ENCODE results near the gene SLC12A2. TPM values are rescaled to one million over a fixed set of nuclear protein-coding genes. Genes with fewer than 3 reads are reported as not detected.

Gene SLC12A2
- total RNA-seq, 1 donor from 2014 or later: 29.2 TPM

DNA sequence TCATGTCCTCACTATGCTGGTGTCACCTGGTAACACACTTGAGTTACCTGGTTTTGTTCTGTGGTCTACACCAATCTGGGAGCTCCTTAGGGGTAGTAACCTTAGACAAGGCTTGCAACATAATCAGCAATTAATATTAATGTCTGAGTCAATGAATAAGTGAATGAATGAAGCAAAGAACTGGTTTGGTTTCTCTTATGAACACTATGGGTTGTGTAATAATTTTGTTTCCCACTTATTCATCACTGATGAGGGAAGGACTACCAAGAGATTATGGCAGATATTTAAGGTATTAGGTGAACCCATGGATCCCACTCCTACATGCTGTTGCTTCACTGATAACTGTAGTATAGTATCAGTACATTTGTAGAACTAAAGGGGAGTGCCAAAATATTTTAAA is 116.0 kb downstream of the SLC12A2 start:
- Mint-ChIP-seq H3K4me1 (ENCODE audit: low read depth, unreplicated experiment) (no peaks in the 10 kb centered on the region), H3K9me3 (ENCODE audit: unreplicated experiment) (peaks cover 1% of the 10 kb centered on the region), H3K27ac (ENCODE audit: unreplicated experiment) (no peak overlapping the region), H3K36me3 (ENCODE audit: unreplicated experiment) (no peaks in the 10 kb centered on the region), H3K27me3 (ENCODE audit: unreplicated experiment) (no peaks in the 10 kb centered on the region), H3K4me3 (ENCODE audit: unreplicated experiment) (no peak overlapping the region)
- no peak for DNase-seq
- TF ChIP-seq, protein P1, sequence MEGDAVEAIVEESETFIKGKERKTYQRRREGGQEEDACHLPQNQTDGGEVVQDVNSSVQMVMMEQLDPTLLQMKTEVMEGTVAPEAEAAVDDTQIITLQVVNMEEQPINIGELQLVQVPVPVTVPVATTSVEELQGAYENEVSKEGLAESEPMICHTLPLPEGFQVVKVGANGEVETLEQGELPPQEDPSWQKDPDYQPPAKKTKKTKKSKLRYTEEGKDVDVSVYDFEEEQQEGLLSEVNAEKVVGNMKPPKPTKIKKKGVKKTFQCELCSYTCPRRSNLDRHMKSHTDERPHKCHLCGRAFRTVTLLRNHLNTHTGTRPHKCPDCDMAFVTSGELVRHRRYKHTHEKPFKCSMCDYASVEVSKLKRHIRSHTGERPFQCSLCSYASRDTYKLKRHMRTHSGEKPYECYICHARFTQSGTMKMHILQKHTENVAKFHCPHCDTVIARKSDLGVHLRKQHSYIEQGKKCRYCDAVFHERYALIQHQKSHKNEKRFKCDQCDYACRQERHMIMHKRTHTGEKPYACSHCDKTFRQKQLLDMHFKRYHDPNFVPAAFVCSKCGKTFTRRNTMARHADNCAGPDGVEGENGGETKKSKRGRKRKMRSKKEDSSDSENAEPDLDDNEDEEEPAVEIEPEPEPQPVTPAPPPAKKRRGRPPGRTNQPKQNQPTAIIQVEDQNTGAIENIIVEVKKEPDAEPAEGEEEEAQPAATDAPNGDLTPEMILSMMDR (IDR thresholded peaks at IDR 0.05; ENCODE audit: partially characterized antibody, unreplicated experiment): no peak

DNA sequence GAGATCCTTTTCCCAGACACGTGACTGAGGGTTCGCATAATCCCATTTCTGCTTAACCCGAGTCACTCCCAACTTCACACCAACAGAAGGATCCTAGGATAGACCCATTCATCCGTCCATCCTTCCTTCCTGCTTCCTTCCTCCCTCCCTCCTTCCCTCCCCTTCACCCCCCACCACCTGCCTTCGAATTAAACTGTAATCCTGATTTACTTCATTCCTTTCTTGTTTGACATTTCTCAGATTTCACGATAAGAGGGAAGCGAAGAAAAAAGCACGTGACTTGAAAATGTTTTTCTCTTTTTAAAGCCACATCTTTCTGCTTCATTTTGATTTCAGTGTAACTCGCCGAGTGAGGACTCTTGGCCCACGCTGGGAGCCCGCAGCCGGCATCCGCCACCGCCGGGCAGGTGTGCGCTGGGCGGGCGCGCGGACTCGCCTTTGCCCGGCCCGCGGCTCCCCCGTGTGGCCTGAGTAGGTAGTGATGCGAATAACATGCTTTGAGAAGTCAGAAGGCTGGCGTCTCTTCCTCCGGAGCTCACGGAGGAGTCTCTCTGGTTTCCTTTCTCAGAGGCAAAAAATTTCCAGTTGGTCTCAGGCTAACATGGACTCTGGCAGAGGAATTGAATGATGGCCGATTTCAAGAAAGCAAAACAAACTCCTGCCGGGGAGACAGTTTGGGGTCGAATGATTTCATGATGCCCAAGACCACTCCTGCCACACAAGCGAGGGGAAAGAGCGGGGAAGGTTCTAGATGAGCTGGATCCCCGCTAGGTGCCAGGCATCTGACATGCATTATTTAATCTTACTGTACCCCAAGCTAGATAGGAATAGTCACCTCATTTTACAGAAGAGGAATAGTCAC is 117.7 kb downstream of the SLC12A2 start:
- no peaks in the 10 kb centered on the region for H3K36me3 Mint-ChIP-seq (ENCODE audit: unreplicated experiment)
- H3K9me3 Mint-ChIP-seq (ENCODE audit: unreplicated experiment): peaks cover 1% of the 10 kb centered on the region
- H3K27me3 Mint-ChIP-seq (ENCODE audit: unreplicated experiment): no peaks in the 10 kb centered on the region
- peak overlapping the region; percentile 51 for H3K4me3 Mint-ChIP-seq (ENCODE audit: unreplicated experiment)
- DNase-seq: peak; percentile 90
- TF ChIP-seq, protein P1 (IDR thresholded peaks at IDR 0.05; ENCODE audit: partially characterized antibody, unreplicated experiment): peak; percentile 96
- H3K4me1 Mint-ChIP-seq (ENCODE audit: low read depth, unreplicated experiment): no peaks in the 10 kb centered on the region
- H3K27ac Mint-ChIP-seq (ENCODE audit: unreplicated experiment): no peak overlapping the region

DNA sequence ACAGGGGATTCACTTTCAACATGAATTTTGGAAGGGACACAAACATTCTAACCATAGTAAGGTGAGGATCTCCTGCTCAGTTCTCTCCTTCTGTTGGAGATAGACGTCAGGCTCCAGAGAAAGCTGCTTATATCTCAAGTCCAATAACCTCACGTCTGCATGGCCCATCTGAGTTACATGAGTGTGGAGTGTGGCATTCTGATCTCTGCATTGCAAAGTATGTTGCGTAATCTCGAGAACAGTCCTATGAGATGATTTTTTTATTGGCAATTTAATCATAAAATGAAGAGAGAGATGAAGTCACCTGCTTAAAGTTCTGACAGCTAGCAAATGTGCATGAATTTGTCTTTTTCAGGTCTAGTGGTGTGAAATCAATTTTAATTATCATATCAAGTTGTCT is 118.8 kb downstream of the SLC12A2 start:
- Mint-ChIP-seq H3K9me3 (ENCODE audit: unreplicated experiment) (peaks cover 1% of the 10 kb centered on the region), H3K27ac (ENCODE audit: unreplicated experiment) (no peak overlapping the region), H3K36me3 (ENCODE audit: unreplicated experiment) (no peaks in the 10 kb centered on the region), H3K4me3 (ENCODE audit: unreplicated experiment) (no peak overlapping the region), H3K27me3 (ENCODE audit: unreplicated experiment) (no peaks in the 10 kb centered on the region), H3K4me1 (ENCODE audit: low read depth, unreplicated experiment) (no peaks in the 10 kb centered on the region)
- no peak for DNase-seq
- TF ChIP-seq, protein P1 (IDR thresholded peaks at IDR 0.05; ENCODE audit: partially characterized antibody, unreplicated experiment): no peak

DNA sequence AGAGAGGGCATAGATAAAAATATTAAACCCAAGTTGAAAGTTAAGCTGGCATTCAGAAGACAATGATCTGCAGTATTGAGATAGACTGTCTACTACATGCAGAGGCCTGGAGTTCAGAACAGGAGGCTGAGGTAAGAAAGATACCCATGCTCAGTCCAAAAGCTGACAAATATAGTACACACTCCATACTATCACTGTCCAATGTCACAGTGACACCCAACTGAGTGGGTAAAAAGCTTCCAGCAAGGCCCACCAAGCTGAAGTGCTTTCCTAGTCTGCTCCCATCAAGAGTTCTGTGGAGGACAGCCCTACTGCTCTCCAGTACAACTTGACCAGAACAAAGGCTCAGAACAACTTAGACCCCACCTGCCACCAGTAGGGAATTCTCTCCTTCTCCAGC is 124.9 kb downstream of the SLC12A2 start:
- DNase-seq: no peak
- H3K27ac Mint-ChIP-seq (ENCODE audit: unreplicated experiment): no peak overlapping the region
- no peaks in the 10 kb centered on the region for H3K4me1 Mint-ChIP-seq (ENCODE audit: low read depth, unreplicated experiment)
- no peaks in the 10 kb centered on the region for H3K9me3 Mint-ChIP-seq (ENCODE audit: unreplicated experiment)
- TF ChIP-seq, protein P1 (IDR thresholded peaks at IDR 0.05; ENCODE audit: partially characterized antibody, unreplicated experiment): no peak
- no peaks in the 10 kb centered on the region for H3K36me3 Mint-ChIP-seq (ENCODE audit: unreplicated experiment)
- no peaks in the 10 kb centered on the region for H3K27me3 Mint-ChIP-seq (ENCODE audit: unreplicated experiment)
- no peak overlapping the region for H3K4me3 Mint-ChIP-seq (ENCODE audit: unreplicated experiment)

DNA sequence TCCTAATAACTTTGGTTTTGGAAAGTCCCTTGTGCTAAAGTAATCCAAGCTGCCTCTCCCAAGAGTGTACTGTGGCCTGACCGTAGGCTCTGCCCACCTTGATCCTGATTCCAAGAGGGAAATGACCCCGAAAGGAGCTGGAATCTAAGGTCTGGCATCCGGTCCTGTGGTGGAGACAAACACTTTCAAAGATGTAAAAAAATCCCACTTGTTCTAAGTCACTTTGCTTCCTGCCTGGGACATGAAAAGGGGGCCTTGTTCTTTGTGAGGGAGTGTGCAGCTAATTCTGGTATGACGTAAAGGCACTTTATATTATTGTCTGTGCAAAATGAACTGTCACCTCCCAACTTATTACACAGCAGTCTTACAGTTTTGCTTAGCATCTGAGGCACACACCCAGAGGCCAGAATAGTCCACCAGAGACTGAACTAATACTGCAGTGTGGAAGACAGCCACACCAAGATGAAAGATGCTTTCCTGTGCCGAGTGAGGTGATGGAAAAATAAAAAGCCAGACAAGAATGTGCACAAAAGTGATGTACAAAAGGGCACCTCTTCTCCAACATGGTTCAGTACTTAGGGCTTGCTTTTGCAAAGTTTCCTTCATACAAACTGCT is 128.7 kb downstream of the SLC12A2 start:
- H3K27ac Mint-ChIP-seq (ENCODE audit: unreplicated experiment): no peak overlapping the region
- no peaks in the 10 kb centered on the region for H3K36me3 Mint-ChIP-seq (ENCODE audit: unreplicated experiment)
- no peaks in the 10 kb centered on the region for H3K27me3 Mint-ChIP-seq (ENCODE audit: unreplicated experiment)
- no peaks in the 10 kb centered on the region for H3K9me3 Mint-ChIP-seq (ENCODE audit: unreplicated experiment)
- TF ChIP-seq, protein P1 (IDR thresholded peaks at IDR 0.05; ENCODE audit: partially characterized antibody, unreplicated experiment): no peak
- H3K4me3 Mint-ChIP-seq (ENCODE audit: unreplicated experiment): no peak overlapping the region
- H3K4me1 Mint-ChIP-seq (ENCODE audit: low read depth, unreplicated experiment): no peaks in the 10 kb centered on the region
- DNase-seq: no peak

Data from glutamatergic neuron (in vitro differentiated cells).